DMS153 (cell line): ENCODE results near the gene PANX2.

Source experiments
- DNase-seq: peaks from one replicate; lab custom pipeline; 2025; lab: John Stamatoyannopoulos, UW

PANX2 gene

GRCh38 chr22:50171965-50172421 lies 1.5 kb downstream of the PANX2 start:
- no peak for DNase-seq

GRCh38 chr22:50173311-50173982 lies 2.9 kb downstream of the PANX2 start:
- no peak for DNase-seq

- DNase-seq: no peak
Observed at GRCh38 chr22:50173983-50174355, 3.4 kb downstream of the PANX2 start.

GRCh38 chr22:50174382-50175190 lies 4.1 kb downstream of the PANX2 start:
- no peak for DNase-seq

- no peak for DNase-seq
Observed at GRCh38 chr22:50175191-50175461, 4.6 kb downstream of the PANX2 start.

GRCh38 chr22:50175921-50176849 lies 5.7 kb downstream of the PANX2 start:
- DNase-seq: no peak

GRCh38 chr22:50176850-50177536 lies 6.5 kb downstream of the PANX2 start:
- DNase-seq: no peak

- no peak for DNase-seq
Observed at GRCh38 chr22:50177537-50178470, 7.3 kb downstream of the PANX2 start.

- DNase-seq: no peak
Observed at GRCh38 chr22:50178471-50178864, 7.9 kb downstream of the PANX2 start.

- no peak for DNase-seq
Observed at GRCh38 chr22:50178871-50179869, 8.6 kb downstream of the PANX2 start.

- DNase-seq: no peak
Observed at GRCh38 chr22:50179937-50180726, 9.6 kb downstream of the PANX2 start.

GRCh38 chr22:50180727-50181521 lies 10.4 kb downstream of the PANX2 start:
- no peak for DNase-seq

- peak; percentile 31 for DNase-seq
Observed at GRCh38 chr22:50182176-50183081, 11.9 kb downstream of the PANX2 start.

- no peak for DNase-seq
Observed at GRCh38 chr22:50183141-50183971, 12.8 kb downstream of the PANX2 start.

- DNase-seq: no peak
Observed at GRCh38 chr22:50184004-50184901, 13.7 kb downstream of the PANX2 start.
